DMS53 treated with DMSO at 0.1 percent for 48 hours (cell line): Measurements from ENCODE around the gene IGSF3.

Experiments
- DNase-seq: peaks from one replicate; lab custom pipeline; 2025; ENCODE audit not compliant: unreplicated experiment; lab: John Stamatoyannopoulos, UW

The IGSF3 gene

GRCh38 chr1:116667575-116668105 lies at the start of gene IGSF3:
Gene IGSF3, minus strand, starts transcription at chr1:116667733. Its CDS starts 1,407 bp downstream, at chr1:116666326.
- peak; percentile 27 for DNase-seq

- DNase-seq = no peak
Measured at GRCh38 chr1:116717318-116717717, 49.8 kb upstream of the IGSF3 start.

- DNase-seq = no peak
Measured at GRCh38 chr1:116716391-116716790, 48.9 kb upstream of the IGSF3 start.

- no peak for DNase-seq
Measured at GRCh38 chr1:116713474-116713873, 45.9 kb upstream of the IGSF3 start.

- no peak for DNase-seq
Measured at GRCh38 chr1:116712510-116712909, 45.0 kb upstream of the IGSF3 start.

- DNase-seq = no peak
Measured at GRCh38 chr1:116711263-116711840, 43.8 kb upstream of the IGSF3 start.

GRCh38 chr1:116710420-116711262 lies 43.1 kb upstream of the IGSF3 start:
- DNase-seq = no peak

GRCh38 chr1:116709666-116710167 lies 42.2 kb upstream of the IGSF3 start:
- DNase-seq = no peak

- DNase-seq = no peak
Measured at GRCh38 chr1:116708255-116708900, 40.8 kb upstream of the IGSF3 start.

GRCh38 chr1:116706841-116707240 lies 39.3 kb upstream of the IGSF3 start:
- no peak for DNase-seq

GRCh38 chr1:116706123-116706522 lies 38.6 kb upstream of the IGSF3 start:
- DNase-seq = no peak

GRCh38 chr1:116704278-116704677 lies 36.7 kb upstream of the IGSF3 start:
- DNase-seq = no peak

- DNase-seq = no peak
Measured at GRCh38 chr1:116699605-116700004, 32.1 kb upstream of the IGSF3 start.

- no peak for DNase-seq
Measured at GRCh38 chr1:116698244-116698595, 30.7 kb upstream of the IGSF3 start.

- no peak for DNase-seq
Measured at GRCh38 chr1:116697548-116698243, 30.2 kb upstream of the IGSF3 start.

GRCh38 chr1:116694524-116694923 lies 27.0 kb upstream of the IGSF3 start:
- no peak for DNase-seq

- no peak for DNase-seq
Measured at GRCh38 chr1:116693759-116694480, 26.4 kb upstream of the IGSF3 start.

- DNase-seq = no peak
Measured at GRCh38 chr1:116692879-116693278, 25.3 kb upstream of the IGSF3 start.

GRCh38 chr1:116690849-116691406 lies 23.4 kb upstream of the IGSF3 start:
- no peak for DNase-seq

GRCh38 chr1:116690396-116690848 lies 22.9 kb upstream of the IGSF3 start:
- no peak for DNase-seq
